IgD-negative memory B cell (primary cell): ENCODE data around the gene FGF22. TPM values are rescaled to one million over a fixed set of nuclear protein-coding genes. Genes with fewer than 3 reads are reported as not detected.
A peak's percentile ranks its signal among the peaks of the same experiment; 100 is the strongest.

Experiments
- H3K27ac Mint-ChIP-seq, 3 donors: one replicate each; pipeline ENCODE4 v1.8.0; 2020 to 2022; ENCODE audit warnings: mild to moderate bottlenecking in 3 of 3, mixed read lengths in 3 of 3, moderate library complexity in 1 of 3
- H3K27me3 Mint-ChIP-seq: one replicate; pipeline ENCODE4 v1.8.0; 2021; ENCODE audit warnings: mixed read lengths
- H3K36me3 Mint-ChIP-seq: one replicate; pipeline ENCODE4 v1.8.0; 2020; ENCODE audit warnings: mild to moderate bottlenecking, mixed read lengths
- H3K4me1 Mint-ChIP-seq, 3 donors: one replicate each; pipeline ENCODE4 v1.8.0; 2020 to 2022; ENCODE audit warnings: mixed read lengths in 3 of 3, mild to moderate bottlenecking in 1 of 3
- H3K4me3 Mint-ChIP-seq, 4 donors: one replicate each; pipeline ENCODE4 v1.8.0; 2020 to 2022; ENCODE audit warnings: mild to moderate bottlenecking in 4 of 4, mixed read lengths in 4 of 4, moderate library complexity in 3 of 4
- H3K9me3 Mint-ChIP-seq, 3 donors: one replicate each; pipeline ENCODE4 v1.8.0; 2020 to 2021; ENCODE audit warnings: mixed read lengths in 3 of 3, mild to moderate bottlenecking in 1 of 3
- polyA plus RNA-seq: library from polyadenylated mRNA; unstranded; fragments of 300-500 nt; fragmentation: Illumina TruSeq; gene quantifications from one replicate; pipeline ENCODE4 v1.2.3, GENCODE V29; 2021

FGF22 gene
- polyA plus RNA-seq = not detected

- peak within 1 kb of the TSS; percentile 88 to 93 (median 90) for H3K27ac Mint-ChIP-seq
- H3K36me3 Mint-ChIP-seq = no peaks in the 10 kb centered on the region
- H3K4me1 Mint-ChIP-seq = peaks cover 14 to 23% (median 17%) of the 10 kb centered on the region in 3 donors
- H3K27me3 Mint-ChIP-seq = no peaks in the 10 kb centered on the region
- peaks cover 0 to 2% (median 0%) of the 10 kb centered on the region in 3 donors for H3K9me3 Mint-ChIP-seq
- H3K4me3 Mint-ChIP-seq = peak within 1 kb of the TSS; percentile 82 to 96 (median 90)
Observed at GRCh38 chr19:639253-640160, at the start of gene FGF22. FGF22 (plus strand) TSS chr19:639879; CDS start chr19:639926, 47 bp downstream.

GRCh38 chr19:590396-590745 is 49.3 kb upstream of the FGF22 start:
- no peak overlapping the region for H3K27ac Mint-ChIP-seq
- H3K4me3 Mint-ChIP-seq = no peak overlapping the region
- peaks cover 29% of the 10 kb centered on the region for H3K27me3 Mint-ChIP-seq
- H3K9me3 Mint-ChIP-seq = no peaks in the 10 kb centered on the region
- H3K4me1 Mint-ChIP-seq = peaks cover 0 to 6% (median 5%) of the 10 kb centered on the region in 3 donors
- H3K36me3 Mint-ChIP-seq = no peaks in the 10 kb centered on the region

GRCh38 chr19:590750-591098 is 49.0 kb upstream of the FGF22 start:
- no peak overlapping the region for H3K4me3 Mint-ChIP-seq
- H3K27ac Mint-ChIP-seq = no peak overlapping the region
- no peaks in the 10 kb centered on the region for H3K9me3 Mint-ChIP-seq
- peaks cover 0 to 6% (median 5%) of the 10 kb centered on the region in 3 donors for H3K4me1 Mint-ChIP-seq
- H3K27me3 Mint-ChIP-seq = peaks cover 29% of the 10 kb centered on the region
- no peaks in the 10 kb centered on the region for H3K36me3 Mint-ChIP-seq

- peaks cover 28% of the 10 kb centered on the region for H3K27me3 Mint-ChIP-seq
- peaks cover 0 to 6% (median 5%) of the 10 kb centered on the region in 3 donors for H3K4me1 Mint-ChIP-seq
- peak overlapping the region in 1 of 3 donors; percentile 80 for H3K27ac Mint-ChIP-seq
- H3K4me3 Mint-ChIP-seq = peak overlapping the region in 3 of 4 donors; percentile 12 to 52 (median 38)
- no peaks in the 10 kb centered on the region for H3K9me3 Mint-ChIP-seq
- no peaks in the 10 kb centered on the region for H3K36me3 Mint-ChIP-seq
Observed at GRCh38 chr19:591099-591958, 48.4 kb upstream of the FGF22 start.

- H3K27ac Mint-ChIP-seq = no peak overlapping the region
- H3K9me3 Mint-ChIP-seq = no peaks in the 10 kb centered on the region
- no peaks in the 10 kb centered on the region for H3K36me3 Mint-ChIP-seq
- peaks cover 22% of the 10 kb centered on the region for H3K27me3 Mint-ChIP-seq
- H3K4me1 Mint-ChIP-seq = peaks cover 0 to 6% (median 5%) of the 10 kb centered on the region in 3 donors
- no peak overlapping the region for H3K4me3 Mint-ChIP-seq
Observed at GRCh38 chr19:592101-592500, 47.6 kb upstream of the FGF22 start.

GRCh38 chr19:593055-593454 is 46.6 kb upstream of the FGF22 start:
- no peaks in the 10 kb centered on the region for H3K9me3 Mint-ChIP-seq
- peaks cover 0 to 6% (median 4%) of the 10 kb centered on the region in 3 donors for H3K4me1 Mint-ChIP-seq
- peak overlapping the region in 2 of 3 donors; percentile 71 to 73 for H3K27ac Mint-ChIP-seq
- peaks cover 20% of the 10 kb centered on the region for H3K27me3 Mint-ChIP-seq
- H3K4me3 Mint-ChIP-seq = peak overlapping the region in 1 of 4 donors; percentile 19
- no peaks in the 10 kb centered on the region for H3K36me3 Mint-ChIP-seq

GRCh38 chr19:593505-593904 is 46.2 kb upstream of the FGF22 start:
- Mint-ChIP-seq H3K4me1 (peaks cover 0 to 6% (median 4%) of the 10 kb centered on the region in 3 donors), H3K4me3 (peak overlapping the region in 2 of 4 donors; percentile 19 to 37), H3K36me3 (no peaks in the 10 kb centered on the region), H3K9me3 (no peaks in the 10 kb centered on the region), H3K27ac (peak overlapping the region in 2 of 3 donors; percentile 71 to 73), H3K27me3 (peaks cover 18% of the 10 kb centered on the region)

- H3K4me1 Mint-ChIP-seq = peaks cover 0 to 4% (median 2%) of the 10 kb centered on the region in 3 donors
- H3K27ac Mint-ChIP-seq = peak overlapping the region in 1 of 3 donors; percentile 53
- H3K4me3 Mint-ChIP-seq = no peak overlapping the region
- H3K27me3 Mint-ChIP-seq = peaks cover 12% of the 10 kb centered on the region
- H3K9me3 Mint-ChIP-seq = no peaks in the 10 kb centered on the region
- no peaks in the 10 kb centered on the region for H3K36me3 Mint-ChIP-seq
Observed at GRCh38 chr19:594265-594870, 45.3 kb upstream of the FGF22 start.

- H3K27me3 Mint-ChIP-seq = peaks cover 12% of the 10 kb centered on the region
- no peaks in the 10 kb centered on the region for H3K9me3 Mint-ChIP-seq
- no peaks in the 10 kb centered on the region for H3K36me3 Mint-ChIP-seq
- no peak overlapping the region for H3K27ac Mint-ChIP-seq
- no peak overlapping the region for H3K4me3 Mint-ChIP-seq
- H3K4me1 Mint-ChIP-seq = peaks cover 0 to 4% (median 2%) of the 10 kb centered on the region in 3 donors
Observed at GRCh38 chr19:595326-596262, 44.1 kb upstream of the FGF22 start.

- Mint-ChIP-seq H3K27ac (no peak overlapping the region), H3K9me3 (no peaks in the 10 kb centered on the region), H3K4me3 (no peak overlapping the region), H3K4me1 (peaks cover 0 to 4% (median 2%) of the 10 kb centered on the region in 3 donors), H3K27me3 (peaks cover 11% of the 10 kb centered on the region), H3K36me3 (no peaks in the 10 kb centered on the region)
Observed at GRCh38 chr19:596263-596655, 43.4 kb upstream of the FGF22 start.

- H3K4me3 Mint-ChIP-seq = no peak overlapping the region
- H3K4me1 Mint-ChIP-seq = peaks cover 0 to 4% (median 2%) of the 10 kb centered on the region in 3 donors
- H3K27ac Mint-ChIP-seq = peak overlapping the region in 1 of 3 donors; percentile 45
- H3K36me3 Mint-ChIP-seq = no peaks in the 10 kb centered on the region
- H3K27me3 Mint-ChIP-seq = peaks cover 6% of the 10 kb centered on the region
- H3K9me3 Mint-ChIP-seq = peaks cover 0 to 2% (median 0%) of the 10 kb centered on the region in 3 donors
Observed at GRCh38 chr19:597406-598315, 42.0 kb upstream of the FGF22 start.

GRCh38 chr19:601310-601709 is 38.4 kb upstream of the FGF22 start:
- Mint-ChIP-seq H3K4me3 (no peak overlapping the region), H3K4me1 (no peaks in the 10 kb centered on the region), H3K27ac (peak overlapping the region in 1 of 3 donors; percentile 91), H3K27me3 (peaks cover 2% of the 10 kb centered on the region), H3K9me3 (peaks cover 0 to 2% (median 0%) of the 10 kb centered on the region in 3 donors), H3K36me3 (no peaks in the 10 kb centered on the region)

- H3K9me3 Mint-ChIP-seq = peaks cover 0 to 2% (median 0%) of the 10 kb centered on the region in 3 donors
- no peak overlapping the region for H3K4me3 Mint-ChIP-seq
- no peaks in the 10 kb centered on the region for H3K36me3 Mint-ChIP-seq
- H3K27ac Mint-ChIP-seq = peak overlapping the region in 1 of 3 donors; percentile 91
- no peaks in the 10 kb centered on the region for H3K4me1 Mint-ChIP-seq
- H3K27me3 Mint-ChIP-seq = peaks cover 2% of the 10 kb centered on the region
Observed at GRCh38 chr19:601790-602189, 37.9 kb upstream of the FGF22 start.
